NCI-H1417 treated with DMSO at 0.1 percent for 48 hours (cell line): ENCODE data around the gene EIF2D.
"Not testable (repeated sequence)": the region's sequence is repeated elsewhere in the genome, so short reads cannot be mapped to it uniquely, and the experiment has no call there.

Source experiments
- DNase-seq: peaks from one replicate; lab custom pipeline; 2025; lab: John Stamatoyannopoulos, UW

The EIF2D gene

DNA sequence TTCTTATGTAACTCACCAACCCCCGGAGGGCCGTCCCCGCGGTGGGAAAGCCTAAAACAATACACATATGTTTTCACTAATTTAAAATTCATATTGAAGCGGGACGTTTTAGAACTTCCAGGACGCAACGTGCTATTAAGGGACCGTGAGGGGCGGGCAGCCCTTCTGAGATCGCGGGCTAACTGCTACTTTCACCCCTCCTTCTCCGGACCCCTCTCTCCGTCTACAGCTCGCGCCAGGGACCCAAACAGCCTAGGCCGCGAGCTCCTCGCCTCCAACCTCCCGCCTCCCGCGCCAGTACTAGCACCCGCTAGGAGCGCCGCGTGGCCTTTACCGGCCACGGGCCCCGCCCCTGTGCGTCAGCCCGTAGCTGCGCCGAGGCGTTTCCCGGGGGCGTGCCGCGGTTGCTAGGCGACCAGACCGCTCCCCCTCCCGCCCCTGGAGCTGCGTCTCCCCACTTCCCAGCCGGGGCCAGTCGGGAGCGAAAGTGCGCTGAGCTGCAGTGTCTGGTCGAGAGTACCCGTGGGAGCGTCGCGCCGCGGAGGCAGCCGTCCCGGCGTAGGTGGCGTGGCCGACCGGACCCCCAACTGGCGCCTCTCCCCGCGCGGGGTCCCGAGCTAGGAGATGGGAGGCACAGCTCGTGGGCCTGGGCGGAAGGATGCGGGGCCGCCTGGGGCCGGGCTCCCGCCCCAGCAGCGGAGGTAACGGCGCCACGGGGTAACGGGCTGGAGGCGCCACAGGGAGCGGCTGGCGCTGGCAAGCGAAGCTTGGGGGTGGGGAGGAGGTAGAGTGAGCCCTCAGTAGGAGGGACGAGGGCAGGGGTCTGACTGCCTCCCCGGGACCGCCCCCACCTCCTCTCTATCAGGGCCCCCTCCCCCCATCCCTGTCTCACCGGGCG lies 23.1 kb upstream of the EIF2D start, which contains the start of gene DYRK3:
Gene DYRK3, plus strand, starts transcription at position 457 of the 898 bp plus-strand sequence. Its CDS starts 168 bp downstream, at position 625.
- peak; percentile 82 for DNase-seq

DNA sequence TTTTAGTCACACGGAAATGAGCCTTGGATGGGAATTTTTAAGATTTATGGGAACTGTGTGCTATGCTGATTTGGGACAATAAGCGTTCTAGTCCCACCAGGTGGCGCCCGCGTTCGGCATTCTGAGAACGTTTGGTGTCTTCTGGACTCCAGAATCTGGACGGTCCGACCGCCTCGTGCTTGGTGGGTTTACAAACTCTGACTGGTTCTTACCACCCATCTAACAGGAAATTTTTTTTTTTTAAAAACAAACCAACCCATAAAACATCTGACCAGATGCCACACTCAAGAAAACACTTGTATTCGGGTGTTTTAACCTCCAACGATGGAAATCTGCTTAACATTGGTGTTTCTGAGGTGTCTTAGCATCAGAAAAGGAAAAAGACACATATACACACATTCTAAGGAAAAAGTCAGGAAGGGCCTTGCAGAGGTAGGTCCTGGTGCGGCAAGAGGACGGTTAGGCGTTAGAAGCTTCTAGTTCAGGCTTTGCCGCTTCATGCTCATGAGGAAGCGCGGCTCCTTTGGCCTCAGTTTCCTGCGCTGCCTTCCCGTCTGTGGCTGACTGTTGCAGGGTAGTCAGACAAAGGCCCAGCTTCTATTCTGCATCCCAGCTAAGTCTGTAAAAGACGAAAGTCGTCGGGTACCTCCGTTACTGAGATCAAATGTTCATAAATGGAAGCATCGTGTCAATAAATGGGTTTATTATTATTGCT lies 22.3 kb upstream of the EIF2D start:
- peak; percentile 45 for DNase-seq

DNA sequence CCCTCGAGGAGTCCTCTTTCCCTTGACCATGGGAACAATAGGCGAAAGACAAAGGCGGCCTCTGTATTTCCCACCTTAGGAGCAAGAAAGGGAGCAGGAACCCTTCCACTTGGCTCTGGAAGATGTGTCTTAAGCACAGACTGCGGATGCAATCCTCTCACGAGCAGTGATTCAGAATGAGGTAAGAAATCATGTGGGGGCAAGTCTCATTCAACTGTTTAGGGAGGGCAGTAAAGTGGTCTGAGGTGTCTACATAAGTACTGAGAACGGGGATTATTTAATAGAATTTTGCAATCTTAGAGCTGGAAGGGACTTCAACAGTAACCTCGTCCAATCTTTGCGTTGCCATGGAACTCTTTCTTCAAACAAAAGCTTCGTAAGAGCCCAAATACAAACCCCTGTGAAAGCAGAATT lies 21.4 kb upstream of the EIF2D start:
- DNase-seq, result no peak

DNA sequence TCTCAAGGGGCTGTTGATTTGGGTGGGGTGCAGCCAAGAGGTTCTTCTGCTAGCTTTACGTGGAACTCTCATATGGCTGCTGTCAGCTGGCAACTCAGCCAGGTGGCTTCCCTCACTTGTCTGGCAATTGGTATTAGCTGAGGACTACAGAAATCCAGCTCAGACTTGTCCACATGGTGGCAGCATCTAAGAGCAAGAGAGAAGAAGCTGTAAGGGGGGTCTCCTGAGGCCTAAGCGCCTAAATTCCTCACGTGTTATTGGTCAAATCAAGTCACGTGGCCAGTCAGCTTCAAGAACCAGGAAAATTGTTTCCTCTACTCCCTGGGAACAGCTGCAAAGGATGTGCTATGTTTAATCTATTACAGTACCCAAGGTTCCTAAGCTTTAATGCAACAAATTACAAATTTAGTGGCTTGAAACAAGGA lies 18.8 kb upstream of the EIF2D start:
- DNase-seq, result peak; percentile 13

DNA sequence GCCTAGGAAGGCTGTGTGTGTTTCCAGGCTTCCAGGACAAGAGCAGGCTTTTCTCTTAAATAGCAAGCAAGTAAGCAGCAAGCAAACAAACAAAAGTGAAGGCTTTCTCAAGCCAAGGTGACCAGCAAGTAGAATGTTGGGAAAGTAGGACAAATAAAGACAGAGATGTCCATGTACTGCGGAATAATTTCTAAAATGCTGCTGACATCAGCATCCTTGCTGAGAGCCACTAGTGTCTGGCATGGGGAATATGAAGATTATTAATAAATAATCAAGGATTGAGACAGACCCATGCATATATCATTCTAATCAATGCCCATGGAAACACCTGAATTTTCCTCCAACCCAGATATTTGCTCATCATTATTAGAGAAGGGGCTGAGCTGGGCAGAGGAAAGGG lies 16.7 kb upstream of the EIF2D start:
- DNase-seq, result no peak

GRCh38 chr1:206626396-206626795 lies 14.1 kb upstream of the EIF2D start:
- not testable (repeated sequence) for DNase-seq

DNA sequence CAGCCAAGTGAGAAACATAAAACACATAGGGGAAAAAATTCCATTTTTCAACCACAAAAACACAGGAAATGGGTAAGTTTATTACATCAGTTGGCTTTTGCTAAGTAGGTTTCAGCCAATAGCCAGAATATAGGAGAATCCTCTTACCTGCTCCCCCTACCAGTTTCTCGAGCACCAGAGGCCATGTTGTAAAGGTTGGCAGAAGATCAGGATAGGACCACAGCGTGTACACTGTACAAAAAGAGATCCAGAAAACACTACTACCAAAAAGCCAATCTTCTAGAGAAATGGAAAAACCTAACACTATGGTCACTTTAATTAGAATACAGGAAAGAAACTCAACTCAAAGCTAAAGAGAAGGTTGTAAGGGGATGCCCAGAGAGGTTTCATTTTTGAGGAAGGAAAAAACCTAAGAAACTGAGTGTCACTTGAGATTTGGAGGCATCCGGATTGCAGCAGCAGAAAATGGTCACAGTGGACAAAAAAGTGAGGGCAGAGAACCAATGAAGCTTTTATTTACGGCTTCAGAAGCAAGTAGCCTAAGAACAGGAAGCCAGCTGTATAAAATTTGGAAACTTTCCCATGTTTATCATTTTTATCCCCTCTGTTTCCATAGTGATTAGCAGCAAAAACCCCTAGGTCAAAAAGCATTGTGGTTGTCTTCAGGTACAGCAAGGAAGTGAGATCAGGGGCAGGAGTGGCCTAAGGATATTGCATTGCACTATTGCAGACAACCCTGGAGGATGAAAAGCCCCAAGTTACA lies 2.9 kb downstream of the EIF2D start:
- DNase-seq, result no peak

GRCh38 chr1:206608108-206608698 lies 4.1 kb downstream of the EIF2D start:
- DNase-seq, result no peak

- no peak for DNase-seq
These were observed 5.4 kb downstream of the EIF2D start for GRCh38 chr1:206606867-206607266.

DNA sequence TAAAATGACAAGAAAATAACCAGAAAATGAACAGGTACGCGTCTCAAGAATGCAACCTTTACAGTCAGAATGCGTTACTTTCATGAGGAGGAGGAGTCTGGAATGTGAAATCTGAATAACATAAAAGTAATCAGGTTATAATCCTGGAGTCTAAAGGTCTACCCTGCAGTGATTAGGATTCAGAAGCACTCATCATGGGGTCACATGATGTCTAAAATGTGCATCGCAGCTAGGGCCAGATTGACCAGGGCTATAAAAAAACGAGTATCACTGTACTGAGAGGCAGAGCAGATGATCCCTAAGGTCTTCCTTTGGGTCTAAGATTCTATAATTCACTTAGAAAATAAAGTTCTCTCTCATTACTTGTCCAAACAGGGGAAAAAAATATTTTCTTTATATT lies 7.4 kb downstream of the EIF2D start:
- DNase-seq, result no peak

DNA sequence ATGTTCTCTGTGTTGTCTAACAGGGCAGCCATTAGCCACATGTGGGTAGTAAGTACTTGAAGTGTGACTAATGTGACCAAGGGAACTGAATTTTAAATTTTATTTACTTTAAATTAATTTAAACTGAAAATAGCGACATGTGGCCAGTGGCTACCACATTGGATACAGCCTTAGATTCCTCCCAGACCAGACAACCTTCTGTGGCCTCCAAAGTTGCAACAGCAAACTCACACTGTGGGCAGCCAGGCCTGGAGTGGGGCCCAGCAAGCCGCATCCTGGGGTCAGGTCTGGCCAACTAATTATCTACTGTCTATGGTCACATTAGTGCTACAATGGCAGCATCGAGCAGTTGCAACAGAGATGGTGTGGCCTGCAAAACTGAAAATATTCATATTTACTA lies 11.7 kb downstream of the EIF2D start:
- DNase-seq, result no peak

GRCh38 chr1:206596319-206596666 lies 16.0 kb downstream of the EIF2D start:
- no peak for DNase-seq

GRCh38 chr1:206595581-206596318 lies 16.5 kb downstream of the EIF2D start:
- no peak for DNase-seq

GRCh38 chr1:206593351-206593925 lies 18.8 kb downstream of the EIF2D start:
- DNase-seq, result no peak

GRCh38 chr1:206591696-206592095 lies 20.6 kb downstream of the EIF2D start:
- no peak for DNase-seq

DNA sequence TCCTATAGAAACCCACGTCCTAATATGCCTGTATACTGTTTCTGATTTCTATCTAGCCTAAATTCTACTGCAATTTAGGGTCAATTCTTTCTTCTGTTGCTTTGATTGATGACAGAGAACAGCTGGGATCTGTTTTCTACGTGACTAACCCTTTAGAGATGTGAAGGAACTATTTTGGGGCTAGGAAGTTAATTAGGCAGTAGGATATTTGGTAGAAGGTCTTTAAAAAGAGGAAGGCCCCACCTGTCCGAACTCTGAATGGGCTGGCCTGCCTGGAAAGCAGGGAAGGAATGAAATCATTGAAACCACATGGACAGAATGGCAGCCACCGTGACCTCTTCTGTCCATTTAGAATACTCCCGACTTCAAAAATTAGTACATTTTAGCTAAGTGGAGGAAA lies 21.0 kb downstream of the EIF2D start:
- DNase-seq, result no peak

GRCh38 chr1:206590025-206590758 lies 22.1 kb downstream of the EIF2D start:
- DNase-seq, result no peak

DNA sequence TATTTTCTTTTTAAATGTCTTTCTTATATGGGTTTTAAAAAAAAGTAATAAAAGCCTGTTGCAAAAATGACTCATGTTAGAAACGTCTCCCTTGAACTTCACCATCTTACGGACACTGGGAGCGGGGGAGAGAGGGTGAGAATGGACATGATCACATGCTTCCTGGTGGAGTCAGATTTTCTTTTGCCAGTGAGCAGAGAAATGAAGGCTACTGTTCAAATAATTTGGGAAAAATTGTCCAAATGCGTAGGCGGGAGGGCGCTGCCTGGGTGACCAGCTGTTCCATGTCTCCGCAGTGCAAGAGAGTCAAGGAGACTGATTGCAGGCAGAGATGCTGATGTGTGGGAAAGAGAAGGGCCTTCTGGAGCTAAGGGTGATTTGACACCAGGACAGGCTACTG lies 23.1 kb downstream of the EIF2D start:
- no peak for DNase-seq

DNA sequence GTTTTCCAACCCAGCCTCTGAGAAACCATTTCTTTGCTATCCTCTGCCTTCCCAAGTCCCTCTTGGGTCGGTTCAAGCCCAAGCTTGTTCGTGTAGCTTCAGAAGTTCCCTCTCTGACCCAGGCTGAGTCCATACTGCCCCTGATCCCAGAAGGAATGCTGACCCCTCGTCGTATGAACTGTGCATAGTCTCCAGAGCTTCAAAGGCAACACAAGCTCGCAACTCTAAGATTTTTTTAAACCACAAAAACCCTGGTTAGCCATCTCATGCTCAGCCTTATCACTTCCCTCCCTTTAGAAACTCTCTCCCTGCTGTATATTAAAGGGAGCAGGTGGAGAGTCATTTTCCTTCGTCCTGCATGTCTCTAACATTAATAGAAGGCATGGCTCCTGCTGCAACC lies 23.8 kb downstream of the EIF2D start:
- DNase-seq, result no peak

DNA sequence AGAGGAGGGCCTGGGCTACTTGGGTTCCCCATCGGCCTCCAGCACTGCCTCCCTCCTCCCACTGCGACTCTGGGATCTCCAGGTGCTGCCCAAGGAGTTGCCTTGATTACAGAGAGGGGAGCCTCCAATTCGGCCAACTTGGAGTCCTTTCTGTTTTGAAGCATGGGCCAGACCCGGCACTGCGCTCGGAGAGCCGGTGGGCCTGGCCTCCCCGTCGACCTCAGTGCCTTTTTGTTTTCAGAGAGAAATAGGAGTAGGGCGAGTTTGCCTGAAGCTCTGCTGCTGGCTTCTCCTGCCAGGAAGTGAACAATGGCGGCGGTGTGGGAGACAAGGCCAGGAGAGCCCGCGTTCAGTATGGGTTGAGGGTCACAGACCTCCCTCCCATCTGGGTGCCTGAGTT lies 24.4 kb downstream of the EIF2D start:
- no peak for DNase-seq
